Measurements from ENCODE around the gene GPC6. TPM values are rescaled to one million over a fixed set of nuclear protein-coding genes. Genes with fewer than 3 reads are reported as not detected.

GPC6 gene
- total RNA-seq, 1 donor from 2014 or later = 16.1 TPM

DNA sequence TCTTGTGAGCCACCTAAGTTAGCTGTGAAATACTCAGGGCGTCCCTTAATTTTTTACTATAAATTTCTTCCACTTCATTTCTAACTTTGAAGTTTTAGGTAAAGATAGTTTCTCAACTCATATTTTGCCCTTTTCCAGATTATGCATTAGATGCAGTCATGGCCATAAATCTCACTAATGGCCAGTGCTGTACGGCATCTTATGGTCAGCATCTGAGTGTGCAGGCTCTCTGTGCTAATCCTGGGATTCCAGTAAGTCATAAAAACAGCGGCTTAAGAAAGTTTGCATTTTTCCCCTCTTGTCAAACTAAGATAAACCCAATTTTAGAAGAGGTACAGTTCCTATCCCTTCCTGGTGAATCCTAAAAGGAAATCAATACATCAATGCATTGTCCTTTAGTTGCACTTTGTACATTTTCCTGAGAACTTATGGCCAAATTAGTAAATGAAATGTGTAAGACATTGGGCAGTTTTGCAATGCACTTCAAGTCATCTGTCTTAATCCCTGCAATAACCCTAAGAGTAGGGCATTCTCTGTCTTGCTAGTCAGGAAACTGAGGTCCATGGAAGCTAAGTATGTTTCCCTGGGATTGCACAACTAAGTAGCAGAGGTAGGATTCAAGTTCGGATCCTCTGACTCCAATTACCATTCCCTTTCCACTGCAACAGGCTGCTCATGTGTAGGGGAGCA, 1106.7 kb downstream of the GPC6 start:
- peaks cover 9% of the 10 kb centered on the region for H3K4me1 Mint-ChIP-seq (ENCODE audit: unreplicated experiment)
- no peaks in the 10 kb centered on the region for H3K9me3 Mint-ChIP-seq (ENCODE audit: unreplicated experiment)
- peaks cover 3% of the 10 kb centered on the region for H3K27me3 Mint-ChIP-seq (ENCODE audit: unreplicated experiment)
- no peak overlapping the region for H3K27ac Mint-ChIP-seq (ENCODE audit: unreplicated experiment)
- H3K36me3 Mint-ChIP-seq (ENCODE audit: low read depth, unreplicated experiment) = no peaks in the 10 kb centered on the region
- DNase-seq (ENCODE audit: low spot score) = no peak
- TF ChIP-seq, protein P1, sequence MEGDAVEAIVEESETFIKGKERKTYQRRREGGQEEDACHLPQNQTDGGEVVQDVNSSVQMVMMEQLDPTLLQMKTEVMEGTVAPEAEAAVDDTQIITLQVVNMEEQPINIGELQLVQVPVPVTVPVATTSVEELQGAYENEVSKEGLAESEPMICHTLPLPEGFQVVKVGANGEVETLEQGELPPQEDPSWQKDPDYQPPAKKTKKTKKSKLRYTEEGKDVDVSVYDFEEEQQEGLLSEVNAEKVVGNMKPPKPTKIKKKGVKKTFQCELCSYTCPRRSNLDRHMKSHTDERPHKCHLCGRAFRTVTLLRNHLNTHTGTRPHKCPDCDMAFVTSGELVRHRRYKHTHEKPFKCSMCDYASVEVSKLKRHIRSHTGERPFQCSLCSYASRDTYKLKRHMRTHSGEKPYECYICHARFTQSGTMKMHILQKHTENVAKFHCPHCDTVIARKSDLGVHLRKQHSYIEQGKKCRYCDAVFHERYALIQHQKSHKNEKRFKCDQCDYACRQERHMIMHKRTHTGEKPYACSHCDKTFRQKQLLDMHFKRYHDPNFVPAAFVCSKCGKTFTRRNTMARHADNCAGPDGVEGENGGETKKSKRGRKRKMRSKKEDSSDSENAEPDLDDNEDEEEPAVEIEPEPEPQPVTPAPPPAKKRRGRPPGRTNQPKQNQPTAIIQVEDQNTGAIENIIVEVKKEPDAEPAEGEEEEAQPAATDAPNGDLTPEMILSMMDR (IDR thresholded peaks at IDR 0.05; ENCODE audit: unreplicated experiment) = no peak
- no peak overlapping the region for H3K4me3 Mint-ChIP-seq (ENCODE audit: unreplicated experiment)

DNA sequence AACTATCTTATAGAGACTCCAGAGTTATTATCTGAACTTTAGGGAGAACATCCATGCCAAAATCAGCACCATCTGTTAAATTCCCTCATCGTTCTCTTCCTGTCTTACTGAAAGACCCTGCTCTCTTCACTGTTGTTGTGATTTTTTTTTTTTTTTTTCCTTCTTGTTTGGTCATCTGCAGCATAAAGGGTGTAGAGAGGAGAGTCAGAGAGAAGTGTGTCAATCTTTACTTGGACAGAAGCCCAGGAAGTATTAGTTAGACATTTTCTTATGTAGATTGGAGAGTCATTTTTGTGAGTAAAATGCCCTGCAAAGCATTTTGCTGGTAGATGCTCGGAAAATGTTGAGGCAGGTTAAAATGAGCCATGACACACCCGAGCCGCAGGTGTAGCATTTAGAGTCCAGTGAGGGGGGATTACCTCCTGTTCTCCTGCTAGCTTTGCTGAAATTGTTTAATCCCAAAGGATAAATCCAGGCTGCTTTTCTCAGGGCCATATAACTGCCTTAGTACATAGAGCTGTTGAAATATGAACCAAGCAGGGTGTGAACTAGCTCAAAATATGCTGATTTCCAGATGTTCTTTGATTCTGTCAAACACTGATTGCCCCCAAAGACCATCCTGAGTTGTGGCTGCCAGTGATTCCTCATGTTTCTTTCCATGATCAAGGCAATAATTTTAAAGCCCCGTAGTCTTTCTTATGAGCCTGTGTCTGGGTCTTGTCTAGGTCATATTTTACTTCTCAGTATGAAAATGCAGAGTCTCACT, 1109.3 kb downstream of the GPC6 start:
- Mint-ChIP-seq H3K27me3 (ENCODE audit: unreplicated experiment) (peaks cover 2% of the 10 kb centered on the region), H3K4me3 (ENCODE audit: unreplicated experiment) (no peak overlapping the region), H3K36me3 (ENCODE audit: low read depth, unreplicated experiment) (no peaks in the 10 kb centered on the region), H3K4me1 (ENCODE audit: unreplicated experiment) (peaks cover 4% of the 10 kb centered on the region), H3K9me3 (ENCODE audit: unreplicated experiment) (no peaks in the 10 kb centered on the region), H3K27ac (ENCODE audit: unreplicated experiment) (no peak overlapping the region)
- DNase-seq (ENCODE audit: low spot score) = no peak
- TF ChIP-seq, protein P1 (IDR thresholded peaks at IDR 0.05; ENCODE audit: unreplicated experiment) = no peak

DNA sequence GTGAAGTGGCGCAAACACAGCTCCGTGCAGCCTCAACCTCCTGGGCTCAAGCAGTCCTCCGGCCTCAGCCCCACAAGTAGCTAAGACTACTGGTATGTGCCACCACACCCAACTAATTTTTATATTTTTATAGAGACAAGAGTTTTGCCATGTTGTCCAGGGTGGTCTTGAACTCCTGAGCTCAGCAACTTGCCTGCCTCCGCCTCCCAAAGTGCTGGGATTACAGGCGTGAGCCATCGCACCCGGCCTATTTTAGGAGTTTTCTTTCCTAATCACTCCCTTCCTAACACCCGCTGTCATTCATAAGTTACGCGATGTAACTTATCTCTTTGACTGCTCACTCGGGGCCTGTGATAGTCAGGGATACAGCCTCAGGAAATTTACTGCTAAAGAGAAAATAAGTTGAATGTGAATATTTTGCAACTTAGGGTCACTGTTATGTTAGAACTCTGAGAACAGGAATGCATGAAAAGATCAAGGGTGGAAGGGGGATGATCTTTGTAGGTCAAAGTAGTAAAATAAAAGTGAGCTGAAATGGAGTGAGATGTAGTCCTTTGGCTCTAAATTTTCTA, 1112.6 kb downstream of the GPC6 start:
- Mint-ChIP-seq H3K9me3 (ENCODE audit: unreplicated experiment) (no peaks in the 10 kb centered on the region), H3K4me1 (ENCODE audit: unreplicated experiment) (peaks cover 13% of the 10 kb centered on the region), H3K27me3 (ENCODE audit: unreplicated experiment) (peaks cover 1% of the 10 kb centered on the region), H3K36me3 (ENCODE audit: low read depth, unreplicated experiment) (no peaks in the 10 kb centered on the region), H3K27ac (ENCODE audit: unreplicated experiment) (no peak overlapping the region), H3K4me3 (ENCODE audit: unreplicated experiment) (no peak overlapping the region)
- TF ChIP-seq, protein P1 (IDR thresholded peaks at IDR 0.05; ENCODE audit: unreplicated experiment) = no peak
- DNase-seq (ENCODE audit: low spot score) = no peak

DNA sequence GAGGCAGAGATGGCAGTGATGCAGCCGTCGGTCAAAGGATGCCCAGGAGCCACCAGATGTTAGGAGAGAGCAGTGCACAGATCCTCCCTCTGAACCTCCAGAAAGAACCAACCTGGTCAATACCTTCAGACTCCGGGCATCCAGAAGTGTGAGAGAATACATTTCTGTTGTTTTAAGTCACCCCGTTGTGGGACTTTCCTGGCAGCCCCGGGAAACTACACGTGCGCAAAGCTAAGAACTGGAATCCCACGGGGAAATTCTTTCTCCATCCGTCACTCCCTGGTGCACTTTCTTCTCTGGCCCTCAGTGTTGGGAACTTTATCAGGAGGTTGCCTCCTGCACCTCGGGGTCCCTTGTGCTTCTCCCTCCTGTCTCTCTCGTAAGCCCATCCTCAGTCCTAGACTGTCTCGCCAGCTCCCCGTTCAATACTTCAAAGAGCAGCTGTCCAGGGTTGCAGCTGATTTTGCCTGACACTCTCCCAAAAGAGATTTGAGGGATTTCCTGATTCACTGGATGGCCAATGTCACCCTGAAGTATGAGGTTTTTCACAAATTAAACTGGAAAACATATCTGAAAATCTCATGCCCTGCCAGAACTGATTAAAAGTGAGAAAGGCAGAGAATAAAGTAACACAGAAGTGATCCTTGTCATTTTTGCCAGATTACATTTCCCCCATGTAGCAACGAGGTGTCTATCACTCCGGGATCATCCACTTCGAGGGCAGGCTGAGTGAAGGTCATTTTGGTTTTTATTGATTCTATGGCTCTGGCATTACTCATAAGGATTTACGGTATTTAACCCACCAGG, 1116.0 kb downstream of the GPC6 start:
- no peak overlapping the region for H3K27ac Mint-ChIP-seq (ENCODE audit: unreplicated experiment)
- TF ChIP-seq, protein P1 (IDR thresholded peaks at IDR 0.05; ENCODE audit: unreplicated experiment) = no peak
- H3K4me1 Mint-ChIP-seq (ENCODE audit: unreplicated experiment) = peaks cover 23% of the 10 kb centered on the region
- no peak overlapping the region for H3K4me3 Mint-ChIP-seq (ENCODE audit: unreplicated experiment)
- no peaks in the 10 kb centered on the region for H3K36me3 Mint-ChIP-seq (ENCODE audit: low read depth, unreplicated experiment)
- no peaks in the 10 kb centered on the region for H3K9me3 Mint-ChIP-seq (ENCODE audit: unreplicated experiment)
- H3K27me3 Mint-ChIP-seq (ENCODE audit: unreplicated experiment) = peaks cover 1% of the 10 kb centered on the region
- DNase-seq (ENCODE audit: low spot score) = no peak

Data from endothelial cell (in vitro differentiated cells).